Panc1 (cell line): Measurements from ENCODE around the gene LTA4H. TPM values are rescaled to one million over a fixed set of nuclear protein-coding genes. Genes with fewer than 3 reads are reported as not detected.

Experiments used
- ATAC-seq: fragments of 200-7000 bp; cut with Tn5 transposase; 2 replicates; pipeline ENCODE4 v1.9.1; 2020; ENCODE audit warnings: mild to moderate bottlenecking, moderate library complexity
- BruUV-seq: library from RNA; stranded (reverse); fragments of 400-500 nt; replicated peaks from 2 replicates; lab custom pipeline; 2021; lab: Mats Ljungman, UMichigan
- CTCF ChIA-PET: fragments of 300-600 bp; sonication (Branson Sonifier 250); formaldehyde crosslinking; loops from one replicate; lab custom pipeline; 2022; ENCODE audit warnings: antibody characterized with exemption; lab: Charles Lee
- POLR2A ChIA-PET: fragments of 300-600 bp; sonication (Branson Sonifier 250); formaldehyde crosslinking; loops from one replicate; lab custom pipeline; 2022; ENCODE audit warnings: antibody characterized with exemption; lab: Charles Lee
- DNase-seq: peaks from one replicate; pipeline ENCODE4 v3.0.0-alpha.2; 2010; ENCODE audit warnings: low read depth, low spot score
- H3K27ac ChIP-seq: 2 replicates; pipeline ENCODE4 v1.5.1; 2011; ENCODE audit warnings: mild to moderate bottlenecking, low read length, inconsistent platforms
- H3K27me3 ChIP-seq: fragments of 200-500 bp; sonication (Bioruptor generic); 2 replicates; pipeline ENCODE4 v1.6.0; 2014; ENCODE audit warnings: low read length, inconsistent platforms; ENCODE audit not compliant: control insufficient read depth, insufficient read depth
- H3K36me3 ChIP-seq: fragments of 200-500 bp; sonication (Bioruptor generic); 2 replicates; pipeline ENCODE4 v1.5.1; 2014; ENCODE audit warnings: inconsistent platforms, mild to moderate bottlenecking, low read length, moderate library complexity; ENCODE audit not compliant: control insufficient read depth, insufficient read depth
- H3K4me1 ChIP-seq: 2 replicates; pipeline ENCODE4 v1.5.1; 2011; ENCODE audit warnings: inconsistent platforms, mild to moderate bottlenecking, low read length, moderate library complexity; ENCODE audit not compliant: control insufficient read depth, insufficient read depth
- H3K4me3 ChIP-seq, 2 experiments: 2 replicates each; pipeline ENCODE4 v1.5.1; 2011 to 2012; ENCODE audit warnings: low read depth in 2 of 2, low read length in 2 of 2, mild to moderate bottlenecking in 2 of 2, inconsistent platforms in 1 of 2, moderate library complexity in 1 of 2
- H3K9me3 ChIP-seq: fragments of 200-500 bp; sonication (Bioruptor generic); 2 replicates; pipeline ENCODE4 v1.5.1; 2014; ENCODE audit warnings: low read depth, mild to moderate bottlenecking, inconsistent platforms, low read length, moderate library complexity; ENCODE audit not compliant: control insufficient read depth, insufficient read depth
- POLR2AphosphoS5 ChIP-seq: IDR thresholded peaks from 2 replicates; pipeline ENCODE4 v1.6.1; 2012; ENCODE audit warnings: mild to moderate bottlenecking, low read depth, low read length, moderate library complexity
- SIN3A ChIP-seq: IDR thresholded peaks from 2 replicates; pipeline ENCODE4 v1.6.1; 2012; ENCODE audit warnings: low read depth, mild to moderate bottlenecking, low read length, moderate library complexity, borderline replicate concordance; ENCODE audit not compliant: insufficient read depth
- TCF7L2 ChIP-seq: IDR thresholded peaks from 2 replicates; pipeline ENCODE4 v1.6.1; 2011; ENCODE audit warnings: mild to moderate bottlenecking, low read depth, low read length, inconsistent platforms
- in situ Hi-C: cut with HindIII; loops from 2 replicates; pipeline ENCODE4 v1.10.0; 2016; ENCODE audit warnings: low sequenced_read_pairs, low pct_unique_long_range_greater_than_20kb
- intact Hi-C: fragments of 100-400 bp; cut with micrococcal nuclease; formaldehyde crosslinking; loops from one replicate; pipeline ENCODE4 v1.10.0; 2022; ENCODE audit not compliant: unreplicated experiment
- total RNA-seq: library from RNA; stranded (reverse); gene quantifications from one replicate; pipeline ENCODE4 v1.2.1, GENCODE V29; 2021; ENCODE audit not compliant: unreplicated experiment
- TF ChIP-seq, protein P1 (sequence below), 2 experiments: IDR thresholded peaks; 2 replicates each; pipeline ENCODE4 v1.6.1; 2011 to 2012; ENCODE audit warnings: low read depth in 2 of 2, control low read depth in 1 of 2, low read length in 1 of 2, mild to moderate bottlenecking in 1 of 2, moderate library complexity in 1 of 2; ENCODE audit not compliant: insufficient read depth in 1 of 2
- TF ChIP-seq, protein P2 (sequence below): fragments of 450-650 bp; IDR thresholded peaks from 2 replicates; pipeline ENCODE4 v1.5.1; 2017; ENCODE audit warnings: mild to moderate bottlenecking

LTA4H gene
- total RNA-seq, 1 experiment from 2014 or later: 59.6 TPM

DNA sequence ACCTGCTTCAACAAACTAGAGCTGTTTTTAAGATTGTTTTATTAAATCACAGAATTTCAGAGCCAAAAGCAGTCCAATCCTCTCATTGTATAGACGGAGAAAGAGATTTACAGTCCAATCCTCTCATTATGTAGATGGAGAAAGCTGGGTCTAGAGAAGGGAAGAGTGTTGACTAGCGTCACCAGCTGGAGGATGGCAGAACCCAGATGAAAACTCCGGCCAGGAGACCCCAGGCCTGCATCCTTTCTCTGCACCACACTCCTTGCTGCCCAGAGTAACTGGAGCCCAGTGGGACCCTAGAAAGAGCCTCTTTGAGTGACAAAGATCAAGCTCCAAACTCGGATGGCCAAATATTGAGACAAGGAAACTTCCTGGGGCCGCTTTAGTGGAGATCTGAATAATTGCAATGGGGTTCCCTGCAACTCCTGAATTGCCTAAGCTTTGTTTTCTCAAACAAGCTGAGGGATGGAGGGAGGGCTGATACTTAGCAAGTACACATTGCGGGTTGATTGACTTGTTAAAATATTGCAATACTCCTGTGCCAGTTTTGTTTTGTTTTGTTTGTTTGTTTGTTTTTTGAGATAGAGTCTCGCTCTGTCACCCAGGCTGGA is 79.7 kb downstream of the LTA4H start:
- DNase-seq: no peak
- Histone ChIP-seq H3K27me3 (no peaks in the 10 kb centered on the region; the same call in 1 of the 2 replicates), H3K36me3 (no peaks in the 10 kb centered on the region), H3K4me3 (no peak overlapping the region), H3K9me3 (no peaks in the 10 kb centered on the region), H3K27ac (no peak overlapping the region), H3K4me1 (no peaks in the 10 kb centered on the region)
- TF ChIP-seq, protein P1, sequence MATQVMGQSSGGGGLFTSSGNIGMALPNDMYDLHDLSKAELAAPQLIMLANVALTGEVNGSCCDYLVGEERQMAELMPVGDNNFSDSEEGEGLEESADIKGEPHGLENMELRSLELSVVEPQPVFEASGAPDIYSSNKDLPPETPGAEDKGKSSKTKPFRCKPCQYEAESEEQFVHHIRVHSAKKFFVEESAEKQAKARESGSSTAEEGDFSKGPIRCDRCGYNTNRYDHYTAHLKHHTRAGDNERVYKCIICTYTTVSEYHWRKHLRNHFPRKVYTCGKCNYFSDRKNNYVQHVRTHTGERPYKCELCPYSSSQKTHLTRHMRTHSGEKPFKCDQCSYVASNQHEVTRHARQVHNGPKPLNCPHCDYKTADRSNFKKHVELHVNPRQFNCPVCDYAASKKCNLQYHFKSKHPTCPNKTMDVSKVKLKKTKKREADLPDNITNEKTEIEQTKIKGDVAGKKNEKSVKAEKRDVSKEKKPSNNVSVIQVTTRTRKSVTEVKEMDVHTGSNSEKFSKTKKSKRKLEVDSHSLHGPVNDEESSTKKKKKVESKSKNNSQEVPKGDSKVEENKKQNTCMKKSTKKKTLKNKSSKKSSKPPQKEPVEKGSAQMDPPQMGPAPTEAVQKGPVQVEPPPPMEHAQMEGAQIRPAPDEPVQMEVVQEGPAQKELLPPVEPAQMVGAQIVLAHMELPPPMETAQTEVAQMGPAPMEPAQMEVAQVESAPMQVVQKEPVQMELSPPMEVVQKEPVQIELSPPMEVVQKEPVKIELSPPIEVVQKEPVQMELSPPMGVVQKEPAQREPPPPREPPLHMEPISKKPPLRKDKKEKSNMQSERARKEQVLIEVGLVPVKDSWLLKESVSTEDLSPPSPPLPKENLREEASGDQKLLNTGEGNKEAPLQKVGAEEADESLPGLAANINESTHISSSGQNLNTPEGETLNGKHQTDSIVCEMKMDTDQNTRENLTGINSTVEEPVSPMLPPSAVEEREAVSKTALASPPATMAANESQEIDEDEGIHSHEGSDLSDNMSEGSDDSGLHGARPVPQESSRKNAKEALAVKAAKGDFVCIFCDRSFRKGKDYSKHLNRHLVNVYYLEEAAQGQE (IDR thresholded peaks at IDR 0.05; ENCODE audit: insufficient read depth in 1 of 2, low read depth in 2 of 2, low read length in 1 of 2): no peak
- TF ChIP-seq TCF7L2: no peak
- no peak for TF ChIP-seq SIN3A
- no peak for TF ChIP-seq POLR2AphosphoS5
- ATAC-seq: no peak
- ChIA-PET POLR2A (interaction anchor here (0.6 kb wide), 1 partner anchor 803 kb away, joined by 3 read pairs; no protein-coding TSS in a partner anchor), CTCF (no interaction called here)
- intact Hi-C loops: no loop called here
- in situ Hi-C loops: no loop called here
- no TSS peak for BruUV-seq

DNA sequence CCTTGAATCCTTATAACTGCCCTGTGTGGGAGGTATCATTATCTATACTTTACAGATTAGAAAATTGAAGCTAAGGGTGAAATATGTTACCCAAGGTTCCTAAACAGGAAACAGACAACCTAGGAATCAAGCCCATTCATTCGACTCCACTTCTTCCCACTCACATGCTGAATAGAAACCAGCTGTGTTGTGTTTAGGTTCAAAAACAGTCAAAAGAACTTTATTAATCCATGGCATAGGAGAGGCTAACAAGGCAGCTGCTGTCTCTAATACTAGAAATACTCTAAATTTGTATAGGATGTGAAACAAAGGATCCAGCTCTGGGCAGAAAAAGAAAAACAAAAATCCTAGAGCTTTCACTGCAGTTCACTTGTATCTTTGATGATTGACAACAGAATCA is 82.4 kb downstream of the LTA4H start:
- ATAC-seq: no peak
- no peak for DNase-seq
- Histone ChIP-seq H3K9me3 (no peaks in the 10 kb centered on the region), H3K27me3 (peaks cover 6% of the 10 kb centered on the region; the same call in 1 of the 2 replicates), H3K36me3 (no peaks in the 10 kb centered on the region), H3K4me1 (no peaks in the 10 kb centered on the region), H3K4me3 (no peak overlapping the region), H3K27ac (no peak overlapping the region)
- intact Hi-C loops: no loop called here
- TF ChIP-seq, protein P2, sequence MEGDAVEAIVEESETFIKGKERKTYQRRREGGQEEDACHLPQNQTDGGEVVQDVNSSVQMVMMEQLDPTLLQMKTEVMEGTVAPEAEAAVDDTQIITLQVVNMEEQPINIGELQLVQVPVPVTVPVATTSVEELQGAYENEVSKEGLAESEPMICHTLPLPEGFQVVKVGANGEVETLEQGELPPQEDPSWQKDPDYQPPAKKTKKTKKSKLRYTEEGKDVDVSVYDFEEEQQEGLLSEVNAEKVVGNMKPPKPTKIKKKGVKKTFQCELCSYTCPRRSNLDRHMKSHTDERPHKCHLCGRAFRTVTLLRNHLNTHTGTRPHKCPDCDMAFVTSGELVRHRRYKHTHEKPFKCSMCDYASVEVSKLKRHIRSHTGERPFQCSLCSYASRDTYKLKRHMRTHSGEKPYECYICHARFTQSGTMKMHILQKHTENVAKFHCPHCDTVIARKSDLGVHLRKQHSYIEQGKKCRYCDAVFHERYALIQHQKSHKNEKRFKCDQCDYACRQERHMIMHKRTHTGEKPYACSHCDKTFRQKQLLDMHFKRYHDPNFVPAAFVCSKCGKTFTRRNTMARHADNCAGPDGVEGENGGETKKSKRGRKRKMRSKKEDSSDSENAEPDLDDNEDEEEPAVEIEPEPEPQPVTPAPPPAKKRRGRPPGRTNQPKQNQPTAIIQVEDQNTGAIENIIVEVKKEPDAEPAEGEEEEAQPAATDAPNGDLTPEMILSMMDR: no peak
- TF ChIP-seq, protein P1 (IDR thresholded peaks at IDR 0.05; ENCODE audit: insufficient read depth in 1 of 2, low read depth in 2 of 2, low read length in 1 of 2): no peak
- TF ChIP-seq SIN3A: no peak
- TF ChIP-seq POLR2AphosphoS5: no peak
- no peak for TF ChIP-seq TCF7L2
- no TSS peak for BruUV-seq
- in situ Hi-C loops: no loop called here
- ChIA-PET POLR2A (no interaction called here), CTCF (interaction anchor here (1.2 kb wide), 1 partner anchor 34 kb away, joined by 3 read pairs; no protein-coding TSS in a partner anchor)
